LNCAP (cell line): ENCODE data around the gene SIPA1L3.

Source experiments
- CTCF ChIP-seq: fragments of 450-650 bp; IDR thresholded peaks from 2 replicates; pipeline ENCODE4 v1.5.1; 2017; ENCODE audit warnings: mild to moderate bottlenecking

The SIPA1L3 gene

GRCh38 chr19:38141108-38141507 is 234.1 kb downstream of the SIPA1L3 start:
- no peak for TF ChIP-seq CTCF

- TF ChIP-seq CTCF = peak; percentile 62
These were observed 235.4 kb downstream of the SIPA1L3 start for GRCh38 chr19:38142176-38143035.

GRCh38 chr19:38143847-38144246 is 236.8 kb downstream of the SIPA1L3 start:
- TF ChIP-seq CTCF = peak; percentile 11; the same call in 1 of the 2 replicates

GRCh38 chr19:38144667-38145066 is 237.7 kb downstream of the SIPA1L3 start:
- TF ChIP-seq CTCF = no peak

GRCh38 chr19:38145623-38146022 is 238.6 kb downstream of the SIPA1L3 start:
- TF ChIP-seq CTCF = no peak

GRCh38 chr19:38148337-38148736 is 241.3 kb downstream of the SIPA1L3 start:
- TF ChIP-seq CTCF = no peak

GRCh38 chr19:38149661-38150061 is 242.7 kb downstream of the SIPA1L3 start:
- TF ChIP-seq CTCF = no peak
